Measurements from ENCODE around the gene HGD.

HGD gene, protein sequence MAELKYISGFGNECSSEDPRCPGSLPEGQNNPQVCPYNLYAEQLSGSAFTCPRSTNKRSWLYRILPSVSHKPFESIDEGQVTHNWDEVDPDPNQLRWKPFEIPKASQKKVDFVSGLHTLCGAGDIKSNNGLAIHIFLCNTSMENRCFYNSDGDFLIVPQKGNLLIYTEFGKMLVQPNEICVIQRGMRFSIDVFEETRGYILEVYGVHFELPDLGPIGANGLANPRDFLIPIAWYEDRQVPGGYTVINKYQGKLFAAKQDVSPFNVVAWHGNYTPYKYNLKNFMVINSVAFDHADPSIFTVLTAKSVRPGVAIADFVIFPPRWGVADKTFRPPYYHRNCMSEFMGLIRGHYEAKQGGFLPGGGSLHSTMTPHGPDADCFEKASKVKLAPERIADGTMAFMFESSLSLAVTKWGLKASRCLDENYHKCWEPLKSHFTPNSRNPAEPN

DNA sequence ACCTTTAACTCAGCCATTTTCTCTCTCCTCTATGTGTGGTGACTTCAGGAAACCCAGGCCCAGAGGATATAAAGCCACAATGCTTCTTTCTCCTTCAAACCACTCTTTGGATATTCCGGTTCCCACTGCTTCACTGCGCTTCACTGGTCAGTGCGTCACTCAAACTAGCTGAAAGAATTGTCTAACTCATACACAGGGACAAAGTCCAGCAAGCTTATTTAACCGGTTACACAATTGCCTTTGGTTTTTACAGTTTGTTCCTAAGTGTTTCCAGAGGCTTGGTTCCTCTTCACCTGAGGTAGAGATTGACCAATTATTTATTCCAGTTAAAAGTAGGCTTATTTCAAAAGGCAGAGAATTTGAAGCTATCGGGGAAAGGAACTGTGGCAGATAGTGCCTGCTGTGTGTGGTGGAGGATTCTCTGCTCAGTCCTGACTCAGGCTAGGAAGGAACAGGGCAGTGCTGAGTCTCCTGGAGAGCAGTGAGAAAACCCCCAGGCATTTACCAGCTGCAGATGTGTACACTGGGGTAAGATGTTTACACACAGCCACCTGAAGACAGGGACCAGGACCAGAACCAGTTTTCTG, at the start of gene HGD:
HGD (minus strand) TSS at position 145 of the 587 bp plus-strand sequence; CDS start at position 17, 128 bp downstream.
- no peak for DNase-seq

DNA sequence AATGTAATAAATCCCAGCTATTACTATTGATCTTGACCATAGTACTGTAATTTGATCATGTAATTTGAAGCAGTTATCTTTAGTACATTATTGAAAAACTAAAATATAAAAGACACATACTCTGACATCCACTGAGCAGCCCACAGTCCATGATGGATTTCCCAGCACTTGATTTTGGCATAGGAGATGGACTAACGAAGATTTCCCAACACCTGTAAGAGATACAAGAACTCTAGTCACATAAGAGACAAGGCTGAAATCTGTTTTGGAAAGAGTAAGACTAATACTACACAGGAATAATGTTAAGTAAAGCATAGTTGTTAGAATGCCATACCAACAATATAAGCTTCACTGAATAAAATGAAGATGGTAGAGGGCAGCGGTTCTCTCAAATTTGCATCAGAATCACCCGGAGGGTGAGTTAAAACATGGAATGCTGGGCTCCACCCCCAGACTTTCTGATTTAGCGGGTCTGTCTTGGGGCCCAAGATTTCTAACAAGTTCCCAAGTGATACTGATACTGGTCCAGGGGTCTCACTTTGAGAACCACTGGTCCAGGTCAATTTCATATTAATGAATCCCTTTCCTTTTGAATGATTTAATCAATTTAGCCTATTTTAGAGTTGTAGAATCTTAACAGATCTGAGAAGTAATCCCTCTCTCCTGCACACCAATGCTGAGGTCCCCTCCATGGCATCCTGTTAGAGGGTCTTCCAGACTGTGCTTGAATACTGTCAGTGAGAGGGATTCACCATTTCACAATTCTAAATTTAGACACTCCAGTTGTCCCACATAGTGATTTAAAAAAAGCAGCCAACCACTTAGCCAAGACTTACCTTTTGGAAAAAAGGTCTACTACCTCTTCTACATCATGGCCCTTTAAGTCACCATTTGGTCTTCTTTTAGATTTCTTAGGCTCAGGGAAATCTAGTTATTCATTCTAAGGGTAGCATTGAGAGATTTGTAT, 48.8 kb upstream of the HGD start:
- DNase-seq, result no peak

DNA sequence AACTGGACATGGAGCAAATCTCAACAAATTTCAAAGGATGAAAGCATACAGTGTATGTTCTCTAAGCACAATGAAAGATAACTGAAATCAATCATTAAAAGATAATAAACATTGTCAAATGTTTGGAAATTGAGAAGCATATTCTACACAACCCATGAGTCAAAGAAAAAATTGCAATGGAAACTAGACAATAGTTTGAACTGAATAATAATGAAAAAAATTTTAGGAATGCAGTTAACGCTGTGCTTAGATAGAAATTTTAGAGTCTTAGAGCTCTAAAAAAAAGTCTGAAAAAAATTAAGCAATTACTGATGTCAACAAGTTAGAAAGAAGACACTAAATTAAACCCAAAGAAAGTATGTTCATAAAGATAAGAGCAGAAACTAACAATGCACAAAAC, 44.8 kb upstream of the HGD start:
- DNase-seq, result no peak

DNA sequence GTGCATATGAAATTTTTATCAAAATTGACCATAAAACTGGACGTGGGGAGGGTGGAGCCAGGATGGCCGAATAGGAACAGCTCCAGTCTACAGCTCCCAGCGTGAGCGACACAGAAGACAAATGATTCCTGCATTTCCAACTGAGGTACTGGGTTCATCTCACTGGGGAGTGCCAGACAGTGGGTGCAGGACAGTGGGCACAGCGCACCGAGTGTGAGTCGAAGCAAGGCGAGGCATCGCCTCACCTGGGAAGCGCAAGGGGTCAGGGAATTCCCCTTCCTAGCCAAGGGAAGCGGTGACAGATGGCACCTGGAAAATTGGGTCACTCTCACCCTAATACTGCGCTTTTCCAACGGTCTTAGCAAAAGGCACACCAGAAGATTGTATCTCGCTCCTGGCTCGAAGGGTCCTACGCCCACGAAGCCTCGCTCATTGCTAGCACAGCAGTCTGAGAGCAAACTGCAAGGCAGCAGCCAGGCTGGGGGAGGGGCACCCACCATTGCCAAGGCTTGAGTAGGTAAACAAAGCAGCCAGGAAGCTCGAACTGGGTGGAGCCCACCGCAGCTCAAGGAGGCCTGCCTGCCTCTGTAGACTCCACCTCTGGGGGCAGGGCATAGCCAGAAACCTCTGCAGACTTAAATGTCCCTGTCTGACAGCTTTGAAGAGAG, 37.3 kb upstream of the HGD start:
- peak; percentile 55 to 65 for DNase-seq

DNA sequence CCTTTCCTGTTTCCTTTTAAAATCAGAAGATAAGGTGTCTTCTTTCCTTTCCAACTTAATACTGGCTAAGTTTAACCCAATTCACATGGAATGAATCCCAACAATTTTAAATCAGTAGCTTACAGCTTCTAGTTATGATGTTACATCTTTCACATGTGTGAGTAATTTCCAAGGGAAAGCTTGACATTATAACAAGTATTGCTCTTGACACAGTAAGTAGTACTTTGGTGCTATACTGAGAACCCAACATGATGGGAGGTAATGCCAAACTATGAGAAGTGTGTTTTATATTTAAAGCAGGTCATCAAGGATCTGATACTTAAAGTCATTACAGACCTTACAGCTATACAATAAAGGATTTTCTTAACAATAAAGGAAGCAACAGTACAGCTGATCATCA, 31.2 kb upstream of the HGD start:
- DNase-seq, result no peak

DNA sequence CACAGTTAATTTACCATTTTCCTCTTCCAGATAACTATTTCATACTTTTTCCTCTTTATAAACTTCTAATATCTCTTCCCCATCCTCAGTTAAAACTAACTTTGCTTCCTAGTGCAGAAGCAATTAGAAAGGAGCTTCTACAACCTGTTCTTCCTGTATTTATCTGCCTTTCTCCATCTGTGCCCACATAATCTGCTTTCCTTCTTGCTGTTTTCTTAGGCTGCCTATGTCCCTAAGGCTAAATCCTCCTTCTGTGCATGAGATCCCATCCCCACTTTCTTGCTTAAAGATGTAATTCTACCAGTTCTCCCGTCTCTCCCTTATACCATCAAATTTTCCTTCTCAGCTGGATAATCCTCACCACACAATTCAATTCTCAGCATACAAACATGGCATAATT, 28.3 kb upstream of the HGD start:
- DNase-seq, result no peak

DNA sequence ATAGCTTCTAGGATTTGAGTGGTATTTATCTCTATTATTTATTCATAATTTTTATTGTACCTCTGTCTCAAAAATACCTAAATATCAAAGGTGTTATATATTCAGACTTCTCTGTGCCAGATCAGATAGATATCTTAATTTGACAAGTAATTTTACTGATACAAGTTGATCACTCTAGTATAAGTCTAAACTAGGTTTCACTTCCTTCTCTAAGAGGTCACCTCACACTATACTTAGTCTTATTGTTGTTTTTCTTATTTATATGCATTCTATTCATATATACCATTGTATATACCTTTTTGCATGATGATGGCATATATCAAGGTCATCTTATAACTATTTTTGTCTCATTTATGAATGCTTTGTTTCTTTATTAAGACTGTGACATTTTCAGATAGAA, 26.4 kb upstream of the HGD start:
- no peak for DNase-seq

DNA sequence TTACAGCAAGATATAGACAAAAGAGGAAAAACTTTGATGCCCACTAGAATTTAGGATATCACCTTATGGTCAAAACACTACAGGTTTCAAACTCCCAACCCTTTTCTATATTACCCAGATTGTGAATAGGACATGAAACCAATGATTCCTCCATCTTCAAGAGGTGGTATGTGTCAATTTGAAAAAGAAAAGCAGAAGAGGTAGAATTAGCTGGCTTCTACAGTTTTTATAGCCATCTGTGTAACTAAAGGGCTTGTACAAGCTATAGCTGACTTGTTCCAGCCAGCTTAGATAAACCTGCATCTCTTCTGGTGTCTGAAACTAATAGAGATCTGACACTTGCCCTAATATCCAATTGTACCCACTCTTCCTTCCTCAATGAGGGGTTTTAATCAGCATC, 24.9 kb upstream of the HGD start:
- no peak for DNase-seq

DNA sequence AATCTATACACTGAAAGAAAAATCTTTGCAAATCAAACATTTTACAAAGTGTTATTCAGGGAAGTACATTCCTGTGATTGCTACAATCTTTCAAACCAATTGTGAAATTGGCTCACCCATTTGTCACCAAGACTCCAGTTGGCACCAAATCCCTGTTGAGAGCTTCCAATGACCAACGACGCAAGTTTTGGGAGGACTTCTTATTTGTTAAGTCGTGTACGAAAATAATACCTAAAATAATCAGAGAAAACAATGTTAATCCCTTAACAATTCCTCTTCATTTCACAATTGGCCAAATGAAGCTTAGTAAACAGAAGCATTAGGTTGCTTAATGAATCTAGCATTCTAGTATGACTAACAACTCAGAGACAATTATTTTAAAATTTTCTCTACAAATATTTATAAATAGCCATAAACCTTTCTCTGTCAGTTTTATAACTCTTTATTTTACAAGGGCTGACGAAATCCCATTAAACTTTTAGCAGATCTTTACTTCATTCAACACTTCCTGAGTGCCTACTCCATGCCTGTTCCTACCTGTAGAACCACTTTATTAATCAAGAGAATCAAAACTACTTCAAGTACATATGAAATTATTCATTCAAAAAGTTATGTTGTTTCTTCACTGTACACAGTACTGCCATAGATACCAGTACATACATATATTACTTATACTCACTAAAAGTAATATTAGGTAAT, 24.0 kb upstream of the HGD start:
- DNase-seq, result no peak

DNA sequence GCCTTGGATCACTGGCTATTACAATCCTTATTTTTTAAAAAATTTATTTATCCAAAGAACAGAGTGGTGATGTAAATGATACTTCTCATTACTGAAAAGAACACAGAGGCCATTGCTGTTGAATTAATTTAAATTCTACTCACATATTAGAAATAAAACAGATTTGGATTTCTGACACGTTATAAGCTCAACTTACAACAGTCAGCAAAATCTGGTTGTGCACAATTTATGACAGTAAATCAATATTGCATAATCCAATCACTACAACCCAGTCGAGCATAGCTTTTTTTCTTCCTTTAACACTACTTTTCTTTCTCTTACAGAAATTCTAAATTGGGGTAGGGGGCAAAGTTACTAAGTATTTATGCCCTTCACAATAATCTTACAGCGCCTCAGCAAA, 17.3 kb upstream of the HGD start:
- DNase-seq, result no peak

DNA sequence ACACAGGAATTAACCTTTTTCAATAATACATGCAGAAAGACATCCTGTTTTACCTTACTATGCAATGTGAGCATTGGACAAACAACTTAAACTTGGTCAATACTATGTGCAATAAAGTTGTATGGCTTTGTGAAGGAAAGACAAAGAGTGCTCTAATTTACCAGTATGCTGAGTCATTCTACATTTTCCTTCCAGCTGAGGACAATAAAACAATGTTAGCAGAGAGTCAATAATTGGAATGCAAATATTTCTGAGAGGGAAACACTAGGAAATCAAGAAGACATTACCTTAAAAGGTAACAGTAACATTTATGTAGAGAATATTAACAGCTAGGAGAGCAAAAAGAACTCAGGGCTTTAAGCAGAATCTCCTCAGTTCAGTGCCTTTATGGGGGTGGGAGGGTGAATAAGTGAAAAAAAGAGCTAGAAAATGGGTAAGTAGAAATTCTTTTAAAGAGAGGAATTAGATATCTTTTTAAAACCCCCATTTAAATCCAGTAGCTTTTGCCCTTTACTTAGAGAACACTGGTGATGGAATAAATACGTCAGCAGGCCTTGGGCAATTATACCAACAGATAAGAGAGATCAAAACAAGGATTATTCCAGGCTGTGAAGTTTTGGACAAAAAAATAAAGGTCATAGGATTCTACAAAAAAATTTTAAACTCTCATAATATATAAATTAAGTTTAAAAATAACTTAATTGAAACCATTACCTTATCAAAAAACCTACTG, 11.6 kb upstream of the HGD start:
- no peak for DNase-seq

DNA sequence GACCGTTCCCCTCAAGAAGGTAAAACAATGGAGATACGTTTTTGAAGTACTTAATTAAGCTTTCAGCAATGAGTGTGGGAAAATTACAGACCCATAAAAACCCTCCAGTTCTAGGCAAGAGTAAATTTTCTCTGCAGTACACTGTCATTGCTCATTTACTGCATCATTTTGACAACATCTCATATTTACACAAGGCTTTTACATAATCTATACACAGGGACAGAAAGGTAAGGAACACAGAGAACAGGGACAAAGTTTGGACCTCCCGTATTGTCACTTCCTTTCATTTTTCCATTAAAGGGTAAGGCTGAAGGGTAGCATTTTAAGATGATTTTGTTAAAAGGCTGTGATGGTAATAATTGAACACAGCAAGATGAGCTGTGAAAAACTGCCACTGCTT, 7.4 kb upstream of the HGD start:
- no peak for DNase-seq

DNA sequence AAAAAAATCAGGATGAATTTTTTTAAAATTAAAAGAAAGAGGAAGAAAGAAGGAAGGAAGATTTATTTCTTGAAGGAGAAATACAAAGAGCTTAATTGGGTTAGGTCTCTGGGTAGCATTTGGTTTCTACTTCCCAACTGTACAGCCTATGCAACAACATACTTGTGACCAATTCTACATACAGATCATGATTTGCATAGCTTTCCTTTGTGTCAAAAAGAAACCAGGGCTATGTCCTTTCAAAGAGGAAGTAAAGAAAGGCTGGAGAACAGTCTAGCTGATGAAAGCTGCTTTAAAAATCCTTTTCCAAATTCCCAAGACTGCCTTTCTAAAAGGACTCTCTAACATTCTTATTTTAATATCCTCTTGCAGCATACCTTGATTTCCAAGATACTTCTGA, 6.1 kb upstream of the HGD start:
- DNase-seq, result no peak

DNA sequence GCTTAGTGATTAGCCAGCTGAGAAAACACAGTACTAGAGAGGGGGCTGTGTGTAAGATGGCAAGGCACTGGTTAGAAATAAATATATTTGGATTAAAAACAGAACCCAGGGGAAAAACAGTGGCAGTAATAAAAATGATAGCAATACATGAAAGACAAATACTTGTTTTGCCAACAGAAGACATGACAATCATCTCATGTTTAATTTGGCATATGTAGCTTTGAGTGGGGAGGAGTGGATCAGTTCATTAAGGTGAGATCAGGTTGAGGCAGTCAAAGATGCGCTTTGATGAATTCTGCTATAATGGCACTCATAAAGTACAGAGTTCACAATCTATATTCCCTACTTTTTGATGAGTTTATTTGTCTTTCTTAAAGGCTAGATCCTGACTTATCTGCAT, 3.4 kb upstream of the HGD start:
- no peak for DNase-seq

DNA sequence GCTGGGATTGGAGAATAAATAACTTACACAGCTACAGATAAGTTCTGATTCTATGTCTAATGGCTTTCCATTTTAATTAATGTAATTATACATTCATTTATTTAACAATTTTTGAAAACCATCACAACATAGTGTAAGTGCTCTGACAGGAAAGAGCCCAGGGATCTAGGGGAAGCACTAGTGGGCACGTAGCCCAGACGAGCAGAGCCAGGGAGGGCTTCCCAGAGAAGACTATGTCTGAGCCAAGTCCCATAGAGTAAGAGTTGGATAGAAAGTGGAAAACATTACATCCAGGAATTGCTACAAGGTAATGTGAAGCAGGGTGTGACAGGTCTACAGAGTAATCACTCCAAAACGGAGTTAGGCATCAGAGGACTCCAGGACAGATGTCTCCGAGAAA, 2.9 kb upstream of the HGD start:
- DNase-seq, result no peak

DNA sequence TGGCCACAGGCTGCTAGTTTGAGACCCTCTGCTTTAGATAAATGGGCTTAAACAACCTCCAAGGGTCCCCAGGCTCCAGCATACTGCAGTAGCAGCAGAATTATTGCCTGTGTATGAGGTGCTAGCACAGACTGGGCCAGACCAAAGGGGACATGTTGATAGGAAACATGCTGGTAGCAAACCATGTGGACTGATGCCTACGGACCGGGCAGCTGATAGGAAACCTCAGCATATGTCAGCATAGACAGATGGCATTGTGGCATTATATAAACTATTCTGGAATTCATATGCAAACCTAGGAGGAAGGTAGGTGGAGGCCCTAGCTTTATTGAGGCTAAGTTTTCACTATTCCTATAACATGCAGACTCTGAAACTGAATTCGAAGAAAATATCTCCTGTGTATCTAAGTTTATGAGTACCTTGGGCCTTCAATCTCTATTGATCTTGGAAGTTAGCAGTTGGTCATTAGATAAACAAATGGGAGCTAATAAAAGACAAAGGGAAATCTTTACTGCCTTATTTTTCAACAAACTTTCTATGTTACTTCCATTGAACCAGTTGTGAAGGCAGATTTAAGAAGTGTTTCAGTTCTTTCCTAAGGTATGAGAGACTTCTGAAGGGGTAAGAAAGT, 1.7 kb upstream of the HGD start:
- no peak for DNase-seq

DNA sequence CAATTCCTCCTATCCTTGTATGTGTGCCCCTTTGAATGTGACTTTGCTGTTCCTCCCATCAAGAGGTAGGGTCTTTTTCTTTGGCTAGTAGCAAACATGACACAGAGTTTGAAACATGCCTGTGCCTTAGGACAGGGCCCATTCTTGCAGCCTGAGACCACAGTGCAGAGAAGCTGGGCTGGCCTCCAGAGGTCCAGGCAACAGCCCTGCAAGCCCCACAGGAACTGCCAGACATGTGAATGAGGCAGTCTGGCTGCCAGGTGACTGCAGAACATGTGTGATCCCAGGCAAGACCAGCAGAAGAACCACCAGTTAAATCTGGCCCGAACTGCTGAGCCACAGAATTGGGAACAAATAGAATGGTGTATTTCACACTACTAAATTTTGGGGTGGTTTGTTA, 1.2 kb upstream of the HGD start:
- DNase-seq, result no peak

DNA sequence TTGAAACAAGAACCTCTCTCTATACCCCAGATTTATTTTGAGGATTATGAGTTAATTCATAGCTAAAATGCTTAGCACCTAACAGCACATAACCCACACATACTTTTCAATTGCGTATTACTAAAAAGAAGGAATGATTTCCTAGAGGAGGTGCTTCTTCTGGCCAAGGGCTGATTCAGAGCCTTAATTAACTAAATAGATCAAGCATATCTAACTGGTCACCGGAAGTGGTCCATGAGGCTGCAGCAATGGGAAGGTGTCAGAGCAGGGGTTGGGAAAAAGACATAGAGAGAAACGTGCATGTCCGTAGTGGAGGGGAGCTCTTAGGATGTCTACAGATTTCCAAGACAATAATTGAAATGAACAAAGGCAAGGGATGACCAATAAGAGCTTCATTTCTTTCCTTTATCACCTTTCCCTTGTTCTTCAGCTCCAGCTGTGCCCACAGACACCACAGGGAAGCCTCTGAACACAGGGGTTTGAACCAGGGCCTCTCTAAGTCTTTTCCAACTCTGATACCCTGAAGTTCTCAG, 467 bp downstream of the HGD start:
- no peak for DNase-seq

DNA sequence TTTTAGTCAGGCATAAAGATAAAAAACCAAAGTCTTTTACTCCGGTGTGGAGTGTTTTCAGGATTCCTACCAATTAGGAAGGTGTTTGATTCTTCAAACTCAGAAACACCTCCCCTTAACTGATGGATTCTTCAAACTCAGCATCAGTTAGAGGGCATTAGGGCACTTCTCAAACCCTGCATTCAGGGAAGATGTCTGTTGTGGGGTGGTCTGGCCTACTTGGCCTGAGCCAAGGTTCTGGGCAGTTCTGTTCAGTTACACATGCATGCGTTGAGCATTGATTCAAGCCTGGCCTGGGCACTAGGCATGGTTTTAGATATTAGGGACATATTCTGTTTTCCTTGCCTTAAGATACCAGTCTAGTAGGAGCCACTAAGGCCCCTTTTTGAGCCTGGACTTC, 1.0 kb downstream of the HGD start:
- DNase-seq, result no peak

DNA sequence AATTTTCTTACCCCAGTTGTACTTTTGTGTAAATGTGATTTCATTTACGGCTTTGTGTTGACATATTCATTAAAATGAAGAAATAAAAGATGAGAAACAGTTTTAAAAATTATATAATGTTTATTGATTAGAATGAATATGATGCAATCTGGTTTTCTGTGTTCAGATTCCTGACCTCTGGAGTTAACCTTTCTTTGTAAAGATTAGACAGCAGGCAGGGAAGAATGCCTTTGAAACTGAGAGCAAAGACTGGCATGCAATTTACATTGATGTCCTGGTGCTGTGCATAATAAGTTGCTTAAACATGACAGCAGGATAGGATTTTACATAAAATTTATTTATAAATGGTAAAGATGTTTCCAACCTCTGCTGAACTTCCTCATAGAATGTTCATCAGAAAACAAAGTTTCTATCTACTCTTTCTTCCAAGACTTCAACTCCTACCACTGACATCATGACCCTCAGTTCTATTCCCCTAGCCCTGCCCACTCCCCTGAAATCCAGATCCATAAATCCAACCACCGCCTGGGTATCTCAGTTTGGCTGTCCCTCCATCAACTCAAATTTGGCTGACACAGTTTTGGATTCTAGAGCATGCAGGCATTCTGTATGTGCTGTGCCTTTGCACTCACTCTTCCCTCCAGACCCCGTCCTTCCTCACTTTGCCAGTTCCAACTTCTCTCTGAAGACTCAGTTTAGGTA, 1.7 kb downstream of the HGD start:
- no peak for DNase-seq
